Left kidney (tissue), 2 donors: ENCODE measurements around the gene RSRC1. TPM values are rescaled to one million over a fixed set of nuclear protein-coding genes. Genes with fewer than 3 reads are reported as not detected.
"Not testable (repeated sequence)": the region's sequence is repeated elsewhere in the genome, so short reads cannot be mapped to it uniquely, and the experiment has no call there.

Experiments
- DNase-seq: peaks from one replicate; pipeline ENCODE4 v3.0.0-alpha.2; 2013
- polyA plus RNA-seq: library from polyadenylated mRNA; unstranded; fragments of 120-200 nt; gene quantifications from one replicate; pipeline ENCODE4 v1.2.1, GENCODE V29; 2013; ENCODE audit not compliant: insufficient read length

The RSRC1 gene
- polyA plus RNA-seq, 1 donor: 40.0 TPM

DNA sequence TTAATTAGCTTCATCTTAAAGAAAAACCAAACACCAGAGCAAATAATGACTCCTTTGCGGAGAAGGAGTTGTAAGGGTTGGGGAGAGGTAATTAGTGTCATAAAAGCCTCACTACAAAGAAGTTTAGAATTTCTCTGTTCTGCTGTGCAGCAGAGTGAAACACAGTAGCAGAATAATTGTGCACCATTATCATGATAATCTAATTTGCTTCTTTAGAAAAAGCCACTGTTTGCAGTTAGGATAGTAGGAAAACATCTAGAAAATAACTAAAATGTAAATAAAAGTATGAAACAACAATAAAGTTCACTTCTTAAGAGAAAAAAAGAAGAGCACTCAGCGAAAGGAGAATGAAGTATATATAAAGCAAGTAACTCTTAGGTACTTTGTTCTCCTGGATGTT lies 9.2 kb upstream of the RSRC1 start:
- DNase-seq: no peak

DNA sequence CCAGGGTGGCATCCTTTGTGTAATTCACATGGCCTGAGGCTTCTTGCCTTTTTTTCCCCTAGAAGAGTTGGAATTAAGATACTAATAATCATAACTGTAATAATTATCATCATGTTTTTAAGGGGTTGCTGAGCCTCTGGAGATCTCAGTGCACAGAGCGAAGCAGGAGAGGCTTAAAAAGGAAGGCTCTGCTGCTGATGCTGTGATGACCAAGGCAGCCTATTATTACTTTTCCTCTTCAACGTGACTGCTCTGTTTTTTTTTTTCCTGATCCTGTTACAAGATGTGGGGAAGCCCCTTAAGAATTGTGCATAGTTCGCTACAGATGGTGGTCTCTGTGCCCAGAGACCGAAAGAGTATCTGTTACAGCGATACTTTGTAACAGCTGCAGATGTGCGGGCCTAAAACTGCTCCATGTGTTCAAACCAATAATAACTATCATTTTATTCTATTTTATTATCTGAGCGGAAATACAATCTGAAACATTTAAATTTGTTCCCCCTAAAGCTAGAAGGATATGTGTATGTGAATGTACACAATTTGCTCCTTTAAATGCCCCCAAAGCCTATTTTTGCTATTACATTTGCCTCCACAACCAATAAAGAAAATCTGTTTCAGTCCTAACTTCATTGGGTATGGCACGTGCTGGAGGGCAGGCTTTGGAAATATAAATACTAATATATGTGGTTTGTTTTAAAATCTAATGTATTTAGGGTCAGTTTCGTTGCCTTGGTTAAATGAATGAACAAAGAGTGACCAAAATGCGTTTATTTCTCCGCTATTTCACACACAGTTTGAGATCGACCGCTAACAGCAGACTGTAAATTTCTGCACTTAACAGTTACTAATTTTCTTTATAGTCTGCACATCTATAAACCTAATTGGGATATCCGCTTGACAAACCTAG lies 8.3 kb upstream of the RSRC1 start:
- no peak for DNase-seq

DNA sequence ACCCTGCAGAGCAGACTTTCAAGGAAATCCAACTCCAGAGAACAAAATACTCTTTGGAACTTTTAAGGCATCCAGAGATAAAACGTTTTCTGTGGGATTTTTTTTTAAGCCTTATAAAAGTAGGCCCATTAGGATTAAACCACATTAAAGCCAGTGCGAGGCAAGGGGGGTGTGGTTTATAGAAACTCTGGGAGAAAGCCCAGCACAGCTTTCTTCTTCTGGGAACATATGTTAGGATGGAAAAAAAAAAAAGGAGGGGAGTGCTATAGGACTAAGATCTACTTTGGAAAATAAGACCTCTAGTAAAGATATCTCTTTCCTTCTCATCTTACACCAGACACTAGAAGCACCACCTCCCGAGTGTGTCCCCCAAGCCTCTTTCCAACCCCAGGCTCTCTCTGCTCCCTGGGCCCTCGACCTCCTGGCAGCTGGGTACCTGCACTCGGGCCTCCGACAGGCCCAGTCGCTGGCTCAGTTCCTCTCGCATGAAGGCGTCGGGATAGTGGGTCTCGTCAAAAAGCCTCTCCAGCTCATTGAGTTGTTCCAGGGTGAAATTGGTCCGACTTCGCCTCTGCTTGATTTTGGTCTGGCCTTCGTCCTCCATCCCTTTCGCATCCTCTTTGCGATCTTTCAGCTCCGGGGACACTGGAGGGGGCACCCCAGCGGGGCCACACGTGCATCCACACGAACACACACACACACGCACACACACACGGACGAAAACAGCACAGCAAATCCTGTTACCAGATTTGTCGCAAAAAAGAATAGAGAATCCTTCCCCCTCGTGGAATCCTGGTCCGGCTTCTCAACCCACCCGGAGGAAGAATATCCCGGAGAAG lies 7.4 kb upstream of the RSRC1 start:
- DNase-seq: no peak

DNA sequence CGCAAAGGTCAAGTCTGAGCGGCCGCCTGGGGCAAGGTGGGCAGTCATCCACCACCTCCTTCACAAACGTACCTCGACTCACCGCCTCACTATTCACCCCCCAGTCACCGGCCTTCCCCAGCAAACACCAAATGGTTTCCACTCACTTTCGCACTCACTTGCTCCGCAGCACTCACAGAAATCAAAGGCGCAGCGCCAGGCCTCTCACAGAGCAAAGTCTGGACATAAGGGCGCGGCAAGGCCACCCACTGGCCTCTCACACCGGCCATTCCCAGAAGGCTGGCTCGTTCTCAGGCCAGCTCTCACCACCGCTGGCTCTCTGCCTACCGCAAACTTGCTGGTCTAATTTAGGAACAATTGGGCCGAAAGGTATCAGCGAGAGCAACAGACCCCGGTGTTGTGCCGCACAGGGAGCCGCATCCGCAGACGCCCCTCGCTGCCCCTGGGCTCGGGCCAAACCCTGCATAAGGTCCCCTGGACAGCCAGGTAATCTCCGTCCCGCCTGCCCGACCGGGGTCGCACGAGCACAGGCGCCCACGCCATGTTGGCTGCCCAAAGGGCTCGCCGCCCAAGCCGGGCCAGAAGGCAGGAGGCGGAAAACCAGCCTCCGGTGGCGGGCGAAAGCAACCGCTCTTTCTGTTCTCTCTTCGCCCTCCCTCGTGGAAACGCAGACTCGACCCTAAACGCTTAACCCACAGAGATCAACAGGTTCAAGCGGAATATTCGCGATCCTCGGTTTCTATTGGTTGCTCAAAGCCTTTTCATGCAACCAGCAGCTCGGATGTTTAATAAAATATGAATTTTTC lies 6.6 kb upstream of the RSRC1 start:
- no peak for DNase-seq

DNA sequence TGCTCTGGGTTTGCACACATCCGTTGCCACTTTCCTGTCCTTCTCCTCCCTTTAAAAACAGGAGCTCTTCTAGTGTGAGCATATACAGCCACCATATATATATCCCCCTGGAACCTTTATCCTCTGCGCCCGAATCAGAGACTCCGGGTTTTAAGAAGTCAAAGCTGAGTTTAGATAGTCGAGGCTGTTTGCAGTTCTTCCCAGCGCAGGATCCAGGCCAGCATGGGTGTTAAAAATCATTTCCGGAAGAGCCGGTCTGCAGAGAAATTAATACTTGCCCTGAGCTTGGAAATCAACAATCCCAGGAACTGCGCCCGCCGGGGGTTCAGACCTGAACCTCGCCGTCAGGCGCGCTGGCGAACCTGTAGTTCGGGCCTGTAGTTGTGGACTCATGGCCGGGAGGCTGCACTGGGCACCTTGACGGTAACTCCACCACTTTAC lies 6.0 kb upstream of the RSRC1 start:
- DNase-seq: no peak

DNA sequence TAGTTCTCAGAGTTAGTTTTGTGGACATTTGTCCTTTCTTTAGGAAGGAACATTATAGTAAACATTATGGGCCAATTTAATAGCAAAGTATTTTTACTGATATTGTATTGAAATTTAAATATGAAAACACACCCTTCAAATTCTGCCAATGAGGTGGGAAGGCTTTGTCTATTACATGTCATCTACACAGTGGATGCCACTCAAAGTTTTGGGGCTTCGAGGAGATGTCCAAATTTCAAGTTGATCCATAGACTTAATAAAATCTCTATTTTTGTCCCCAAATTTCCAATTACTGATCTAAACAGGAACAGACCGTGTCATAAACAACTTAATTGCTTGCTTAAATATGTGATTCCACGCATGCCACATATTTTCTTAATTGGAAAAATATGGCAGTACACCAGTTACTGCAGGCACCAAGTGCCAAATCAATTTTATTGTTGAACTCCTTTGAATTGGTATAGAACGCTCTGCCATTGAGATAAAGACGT lies 5.4 kb upstream of the RSRC1 start:
- DNase-seq: no peak

DNA sequence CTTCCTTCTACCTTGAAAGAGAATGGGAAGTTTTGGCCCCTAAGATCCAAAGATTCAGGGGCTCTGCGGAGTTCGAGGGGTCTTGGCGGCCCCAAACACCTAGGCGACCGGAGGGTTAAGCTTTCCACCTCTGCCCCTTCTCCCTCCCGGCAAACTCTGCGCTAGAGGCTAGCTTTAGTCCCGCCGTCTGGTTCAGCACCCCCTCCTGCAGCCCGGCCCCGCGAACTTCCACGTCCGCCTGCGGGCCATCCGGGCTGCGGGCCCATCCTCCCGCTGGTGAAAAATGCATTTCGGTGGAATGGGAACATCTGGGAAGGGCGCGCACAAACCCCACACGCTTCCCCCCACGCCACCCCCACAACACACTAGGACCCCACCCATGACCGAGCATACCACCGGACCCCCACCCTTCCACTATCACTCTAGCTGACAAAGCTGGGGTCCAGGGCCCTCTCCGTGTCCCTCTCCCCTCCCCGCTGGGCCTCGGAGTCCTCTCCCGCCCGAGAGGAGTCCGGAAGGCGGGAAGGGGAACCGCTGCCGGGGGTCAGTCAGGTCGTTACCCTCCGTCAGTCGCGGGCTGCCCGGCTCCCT lies 4.7 kb upstream of the RSRC1 start:
- DNase-seq: no peak

DNA sequence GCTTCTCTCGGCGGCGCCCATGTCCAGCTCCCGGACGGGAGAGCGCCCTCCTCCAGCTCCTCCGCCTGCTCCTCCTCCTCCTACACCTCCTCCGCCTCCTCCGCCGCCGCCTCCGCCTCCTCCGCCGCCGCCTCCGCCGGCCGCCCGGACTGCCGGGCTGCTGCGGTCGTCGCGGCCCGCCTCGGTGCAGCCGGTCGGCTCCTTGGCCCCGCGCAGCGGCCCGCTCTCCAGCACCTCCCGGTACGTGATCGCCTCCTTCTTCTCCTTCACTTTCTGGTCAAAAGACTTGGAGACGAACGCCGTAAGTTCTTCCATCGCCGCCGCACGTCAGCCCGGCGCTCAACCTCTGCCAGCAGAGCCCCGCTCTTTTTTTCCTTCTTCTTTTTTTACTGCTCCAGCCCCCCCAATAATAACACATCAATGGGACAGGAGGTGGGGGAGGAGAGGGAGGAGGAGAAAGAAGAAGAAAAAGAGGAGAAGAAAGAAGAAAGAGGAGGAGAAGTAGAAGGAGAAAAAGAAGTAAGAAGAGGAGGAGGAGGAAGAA lies 4.1 kb upstream of the RSRC1 start:
- DNase-seq: no peak

DNA sequence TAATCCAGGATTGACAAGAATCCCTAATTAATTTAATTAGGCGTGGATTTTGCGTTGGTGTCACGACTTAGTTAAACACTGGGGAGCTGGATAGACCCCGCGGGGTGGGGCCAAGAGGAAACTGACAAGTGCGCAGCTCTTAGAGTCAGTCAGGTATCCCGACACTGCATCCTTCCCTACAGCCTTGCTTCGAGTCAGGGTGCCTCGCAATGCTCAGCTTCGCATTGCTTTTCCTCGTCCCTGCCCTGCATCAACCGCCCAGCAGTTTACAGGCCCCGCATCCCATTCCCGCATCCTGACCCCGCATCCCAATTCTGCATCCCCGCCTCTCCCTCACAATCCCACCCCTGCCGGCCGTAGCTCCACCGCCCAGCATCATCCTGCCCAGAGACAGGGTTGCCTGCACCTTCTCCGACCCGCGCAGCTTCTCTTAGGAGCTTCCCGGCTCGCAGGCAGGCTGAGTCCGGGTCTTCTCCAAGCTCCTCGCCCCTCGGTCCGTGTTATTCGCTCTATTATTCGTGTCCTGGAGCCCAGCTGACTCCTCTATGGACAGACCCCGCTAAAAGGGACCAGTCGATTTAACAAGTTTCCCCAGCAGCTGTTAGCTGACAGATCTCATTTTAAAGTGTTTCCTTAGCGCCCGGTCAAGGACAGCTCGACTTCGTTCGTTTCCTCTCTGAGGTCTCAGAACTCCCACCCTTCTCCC lies 3.0 kb upstream of the RSRC1 start:
- DNase-seq: no peak

DNA sequence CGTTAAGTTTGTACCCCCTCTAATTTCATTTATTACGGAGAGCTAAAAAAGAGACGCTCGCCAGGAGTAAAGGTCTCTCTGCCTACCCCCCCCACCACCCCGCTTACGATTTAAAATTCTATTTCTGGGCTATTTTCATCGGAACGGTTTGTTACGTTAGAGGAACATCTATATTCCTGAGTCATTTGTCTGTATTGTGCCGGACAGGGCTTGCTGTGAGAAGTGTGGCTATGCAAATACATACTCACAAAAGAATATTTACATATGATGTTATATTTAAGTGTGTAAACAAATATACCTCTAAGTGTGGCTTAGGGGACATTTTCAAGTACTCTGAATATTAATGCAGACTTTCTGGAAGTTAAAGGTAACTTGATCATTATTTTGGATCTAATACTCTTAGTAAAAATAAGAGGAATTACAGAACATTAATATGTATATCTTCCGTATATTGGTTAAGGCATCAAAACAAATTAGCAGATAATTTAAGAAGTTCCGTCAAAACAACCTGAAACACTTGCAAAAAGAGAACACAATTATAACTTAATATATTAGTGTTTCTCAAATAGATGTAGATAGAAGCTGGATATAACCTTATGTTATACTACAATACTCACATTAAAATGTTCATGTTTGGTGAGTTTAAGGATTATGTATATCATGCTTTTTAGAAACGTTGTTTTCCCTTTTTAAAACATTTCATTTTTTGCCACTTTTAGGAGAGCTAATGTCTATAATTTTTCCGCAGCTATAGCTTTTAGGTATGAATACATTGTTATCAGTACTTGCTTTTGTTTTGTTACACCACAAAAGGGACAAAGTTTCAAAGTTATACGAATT lies 2.1 kb upstream of the RSRC1 start:
- DNase-seq: no peak

DNA sequence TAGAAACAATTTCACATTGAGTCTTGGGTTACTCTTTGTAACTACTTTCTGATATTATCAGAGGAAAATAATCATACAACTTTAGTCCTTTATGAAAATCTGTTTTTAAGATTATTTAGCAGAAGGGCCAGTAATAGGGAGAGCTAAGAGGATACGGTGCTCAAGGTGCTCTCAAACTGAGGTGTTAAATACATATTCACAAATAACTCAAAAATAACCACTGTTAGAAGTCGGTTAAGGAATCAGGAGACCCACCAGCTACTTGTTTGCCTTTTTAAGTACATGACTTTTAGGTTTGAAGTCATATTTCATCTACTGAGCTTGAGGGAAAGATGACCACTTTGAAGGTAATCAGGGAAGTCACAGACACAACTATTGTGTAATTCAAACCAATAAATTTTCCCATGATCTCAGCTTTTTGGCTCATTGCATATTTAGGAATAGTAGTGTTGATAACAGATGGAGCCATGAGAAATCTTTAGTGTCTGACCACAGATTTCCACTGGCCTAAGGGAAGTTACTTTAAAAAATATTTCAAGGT lies 1.4 kb upstream of the RSRC1 start:
- DNase-seq: no peak

DNA sequence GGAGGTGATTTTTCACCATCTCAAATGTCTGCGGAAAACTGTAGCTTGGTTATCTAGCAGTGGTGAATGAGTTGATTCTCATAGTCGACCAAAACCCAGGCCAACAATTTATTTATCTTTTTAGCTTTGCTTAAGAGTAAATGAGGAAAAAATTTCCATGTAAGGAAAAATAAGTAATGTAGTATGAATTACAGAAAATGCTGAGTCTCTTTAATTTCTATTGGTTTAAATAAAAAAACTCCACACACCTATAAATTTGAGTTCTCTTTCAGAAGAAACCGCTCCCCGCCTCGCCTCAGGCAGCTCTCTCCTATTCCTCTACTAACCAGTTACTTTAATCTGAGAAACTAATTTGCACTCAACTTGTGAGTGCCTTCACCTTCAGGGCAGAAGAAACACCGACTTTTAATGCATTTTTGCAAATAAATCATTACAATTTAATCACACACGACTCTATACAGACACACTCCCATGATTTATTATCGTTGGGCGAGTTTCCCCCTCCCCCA lies 540 bp upstream of the RSRC1 start:
- no peak for DNase-seq

DNA sequence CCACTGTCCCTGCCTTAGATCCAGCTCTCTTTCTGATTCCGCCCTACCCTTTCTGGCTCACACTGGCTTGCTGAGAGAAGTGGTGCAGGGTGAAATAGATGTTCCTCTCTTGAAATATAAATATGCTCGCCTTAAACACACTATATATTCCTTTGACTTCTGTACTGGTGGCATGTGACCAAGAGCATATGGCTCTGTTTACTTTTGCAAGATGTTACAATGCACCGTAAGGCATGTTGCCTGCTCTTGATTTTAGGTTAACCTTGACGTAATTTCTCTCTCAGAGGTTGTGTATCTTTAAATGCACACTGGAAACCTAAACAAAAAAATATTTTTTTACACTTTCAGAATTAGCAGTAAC lies 749 bp downstream of the RSRC1 start:
- DNase-seq: no peak

DNA sequence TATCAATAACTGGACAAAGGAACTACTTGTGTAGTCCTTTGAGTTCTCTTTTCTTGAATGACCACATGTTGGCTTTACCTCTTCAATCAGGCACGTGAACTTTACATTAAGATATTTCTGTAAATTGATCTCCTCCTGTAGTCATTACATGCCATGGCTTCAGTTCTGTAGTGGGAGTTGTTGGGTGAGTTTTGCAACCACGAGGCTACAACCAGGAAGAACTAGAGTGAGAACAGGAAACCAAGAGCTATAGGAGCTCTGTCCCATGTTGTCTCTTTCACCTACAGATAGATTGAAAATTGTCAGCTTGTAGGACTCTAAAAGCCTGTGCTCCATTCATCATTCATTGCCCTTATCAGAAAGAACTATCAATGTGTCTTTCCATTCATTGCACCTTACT lies 2.0 kb downstream of the RSRC1 start:
- DNase-seq: no peak

DNA sequence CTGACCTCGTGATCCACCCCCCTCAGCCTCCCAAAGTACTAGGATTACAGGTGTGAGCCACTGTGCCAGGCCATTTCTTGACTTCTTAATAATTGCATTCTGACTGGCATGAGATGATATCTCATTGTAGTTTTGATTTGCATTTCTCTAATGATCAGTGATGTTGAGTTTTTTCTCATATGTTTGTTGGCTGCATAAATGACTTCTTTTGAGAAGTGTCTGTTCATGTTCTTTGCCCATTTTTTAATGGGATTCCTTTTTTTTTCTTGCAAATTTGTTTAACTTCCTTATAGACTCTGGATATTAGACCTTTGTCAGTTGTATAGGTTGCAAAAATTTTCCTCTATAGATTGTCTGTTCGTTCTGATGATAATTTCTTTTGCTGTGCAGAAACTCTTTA lies 3.7 kb downstream of the RSRC1 start:
- DNase-seq: not testable (repeated sequence)

DNA sequence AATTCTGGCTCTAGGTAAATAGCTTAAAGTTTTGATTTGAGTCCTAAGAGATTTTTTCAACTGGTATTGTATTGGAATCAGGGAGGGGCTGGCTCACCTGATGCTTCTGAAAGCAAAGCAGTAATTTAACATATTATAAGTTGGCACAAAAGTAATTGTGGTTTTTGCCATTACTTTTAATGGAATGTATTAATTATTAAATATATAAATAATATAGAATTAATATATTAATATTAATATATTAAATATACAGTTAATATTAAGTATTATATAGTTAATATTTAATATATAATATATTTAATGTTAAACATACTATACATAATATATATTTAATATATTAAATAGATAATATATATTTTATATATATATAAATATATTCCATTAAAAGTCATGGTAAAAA lies 10.4 kb downstream of the RSRC1 start:
- no peak for DNase-seq

DNA sequence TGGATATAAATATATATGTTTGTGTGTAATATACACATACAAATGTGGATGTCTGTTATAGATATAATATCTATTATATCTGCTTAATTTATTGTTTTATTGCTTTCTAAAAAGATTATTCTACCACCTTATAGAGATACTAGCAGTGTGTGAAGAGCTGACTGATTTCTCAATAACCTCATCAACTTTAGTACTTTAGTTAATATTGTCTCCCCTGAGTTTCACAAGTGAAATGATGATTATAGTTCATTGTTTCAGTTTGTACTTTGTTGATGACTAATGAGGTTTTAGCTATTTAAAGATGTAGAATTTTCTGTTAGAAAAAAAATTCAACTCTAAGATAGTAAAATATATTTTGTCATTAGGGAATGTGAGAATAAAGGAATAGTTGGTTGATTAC lies 11.4 kb downstream of the RSRC1 start:
- DNase-seq: no peak

DNA sequence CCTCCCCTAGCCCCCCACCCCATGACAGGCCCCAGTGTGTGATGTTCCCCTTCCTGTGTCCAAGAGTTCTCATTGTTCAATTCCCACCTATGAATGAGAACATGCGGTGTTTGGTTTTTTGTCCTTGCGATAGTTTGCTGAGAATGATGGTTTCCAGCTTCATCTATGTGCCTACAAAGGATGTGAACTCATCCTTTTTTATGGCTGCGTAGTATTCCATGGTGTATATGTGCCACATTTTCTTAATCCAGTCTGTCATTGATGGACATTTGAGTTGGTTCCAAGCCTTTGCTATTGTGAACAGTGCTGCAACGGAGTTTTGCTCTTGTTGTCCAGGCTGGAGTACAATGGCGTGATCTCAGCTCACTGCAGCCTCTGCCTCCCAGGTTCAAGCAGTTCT lies 12.8 kb downstream of the RSRC1 start:
- DNase-seq: not testable (repeated sequence)
